T-helper 22 cell (primary cell): ENCODE results near the gene PHKA2.
"Not testable (repeated sequence)": the region's sequence is repeated elsewhere in the genome, so short reads cannot be mapped to it uniquely, and the experiment has no call there.

Experiments
- DNase-seq: peaks from one replicate; pipeline ENCODE4 v3.0.0-alpha.2; 2020; ENCODE audit warnings: low read depth

Gene PHKA2, protein sequence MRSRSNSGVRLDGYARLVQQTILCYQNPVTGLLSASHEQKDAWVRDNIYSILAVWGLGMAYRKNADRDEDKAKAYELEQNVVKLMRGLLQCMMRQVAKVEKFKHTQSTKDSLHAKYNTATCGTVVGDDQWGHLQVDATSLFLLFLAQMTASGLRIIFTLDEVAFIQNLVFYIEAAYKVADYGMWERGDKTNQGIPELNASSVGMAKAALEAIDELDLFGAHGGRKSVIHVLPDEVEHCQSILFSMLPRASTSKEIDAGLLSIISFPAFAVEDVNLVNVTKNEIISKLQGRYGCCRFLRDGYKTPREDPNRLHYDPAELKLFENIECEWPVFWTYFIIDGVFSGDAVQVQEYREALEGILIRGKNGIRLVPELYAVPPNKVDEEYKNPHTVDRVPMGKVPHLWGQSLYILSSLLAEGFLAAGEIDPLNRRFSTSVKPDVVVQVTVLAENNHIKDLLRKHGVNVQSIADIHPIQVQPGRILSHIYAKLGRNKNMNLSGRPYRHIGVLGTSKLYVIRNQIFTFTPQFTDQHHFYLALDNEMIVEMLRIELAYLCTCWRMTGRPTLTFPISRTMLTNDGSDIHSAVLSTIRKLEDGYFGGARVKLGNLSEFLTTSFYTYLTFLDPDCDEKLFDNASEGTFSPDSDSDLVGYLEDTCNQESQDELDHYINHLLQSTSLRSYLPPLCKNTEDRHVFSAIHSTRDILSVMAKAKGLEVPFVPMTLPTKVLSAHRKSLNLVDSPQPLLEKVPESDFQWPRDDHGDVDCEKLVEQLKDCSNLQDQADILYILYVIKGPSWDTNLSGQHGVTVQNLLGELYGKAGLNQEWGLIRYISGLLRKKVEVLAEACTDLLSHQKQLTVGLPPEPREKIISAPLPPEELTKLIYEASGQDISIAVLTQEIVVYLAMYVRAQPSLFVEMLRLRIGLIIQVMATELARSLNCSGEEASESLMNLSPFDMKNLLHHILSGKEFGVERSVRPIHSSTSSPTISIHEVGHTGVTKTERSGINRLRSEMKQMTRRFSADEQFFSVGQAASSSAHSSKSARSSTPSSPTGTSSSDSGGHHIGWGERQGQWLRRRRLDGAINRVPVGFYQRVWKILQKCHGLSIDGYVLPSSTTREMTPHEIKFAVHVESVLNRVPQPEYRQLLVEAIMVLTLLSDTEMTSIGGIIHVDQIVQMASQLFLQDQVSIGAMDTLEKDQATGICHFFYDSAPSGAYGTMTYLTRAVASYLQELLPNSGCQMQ

DNA sequence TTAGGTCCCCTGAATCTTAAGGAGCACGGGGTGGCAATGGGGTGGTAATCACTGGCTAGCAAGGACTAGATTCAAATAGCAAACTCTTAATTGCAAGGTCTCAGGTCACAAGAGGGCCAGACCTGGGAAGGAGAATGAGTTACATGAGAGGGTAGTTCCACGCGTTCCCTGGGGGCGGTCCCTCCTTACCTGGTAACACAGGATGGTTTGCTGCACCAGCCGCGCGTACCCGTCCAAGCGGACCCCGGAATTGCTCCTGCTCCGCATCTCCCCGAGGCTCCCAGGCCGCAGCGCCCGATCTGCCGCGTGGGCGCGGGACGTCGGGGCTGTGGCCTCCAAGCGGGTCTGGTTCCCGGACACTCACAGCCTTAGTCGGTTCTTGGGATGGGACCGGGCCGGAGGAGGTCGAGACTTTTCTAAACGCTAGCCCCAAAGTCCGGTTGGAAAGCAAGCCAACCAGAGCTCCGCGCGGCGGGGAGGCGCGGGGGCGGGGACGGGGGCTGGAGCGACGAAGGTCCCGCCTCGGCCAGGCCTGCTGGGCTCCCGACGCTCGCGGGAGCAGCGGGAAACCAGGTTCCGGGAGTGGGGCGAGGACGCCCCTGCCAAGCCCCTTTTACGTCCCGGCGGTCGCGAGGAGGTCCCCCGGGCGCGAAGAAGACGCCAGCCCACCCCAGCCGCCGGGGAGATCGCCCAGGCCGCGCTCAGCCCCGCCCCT is at the start of gene PHKA2:
Gene PHKA2, minus strand, starts transcription at position 449 of the 715 bp plus-strand sequence. Its CDS starts 182 bp downstream, at position 267.
- DNase-seq = no peak

DNA sequence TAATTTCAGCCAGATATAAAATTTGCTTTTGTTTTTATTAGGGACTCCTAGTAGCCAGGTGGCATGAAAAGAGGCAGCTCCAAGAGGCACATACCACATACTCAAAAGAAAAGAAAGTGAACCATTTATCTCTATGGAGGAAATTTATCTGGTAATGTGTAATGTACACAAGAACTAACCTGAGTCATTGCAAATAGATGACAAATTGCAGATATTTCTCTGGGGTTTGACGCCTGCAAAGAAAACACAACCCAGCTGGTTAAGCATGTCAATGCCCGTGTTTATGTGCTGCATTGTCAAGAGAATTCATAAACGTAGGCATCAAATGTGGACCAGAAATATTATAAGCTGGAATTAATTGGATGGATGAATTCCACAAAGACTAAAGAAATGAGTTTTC is 46.9 kb upstream of the PHKA2 start:
- DNase-seq = no peak

DNA sequence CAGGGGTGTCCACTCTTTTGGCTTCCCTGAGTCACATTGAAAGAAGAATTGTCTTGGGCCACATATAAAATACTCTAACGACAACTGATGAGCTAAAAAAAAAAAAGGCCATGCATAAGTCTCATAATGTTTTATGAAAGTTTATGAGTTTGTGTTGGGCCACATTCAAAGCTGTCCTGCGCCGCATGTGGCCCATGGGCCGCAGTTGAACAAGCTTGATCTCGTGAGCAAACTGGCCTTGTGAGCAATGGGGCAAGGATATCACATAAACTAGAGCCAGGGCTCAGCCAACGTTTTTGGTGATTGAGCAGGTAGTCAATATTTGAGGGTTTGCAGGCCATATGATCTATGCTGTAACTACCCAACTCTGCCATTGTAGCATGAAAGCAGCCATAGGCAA is 44.6 kb upstream of the PHKA2 start:
- DNase-seq = no peak

DNA sequence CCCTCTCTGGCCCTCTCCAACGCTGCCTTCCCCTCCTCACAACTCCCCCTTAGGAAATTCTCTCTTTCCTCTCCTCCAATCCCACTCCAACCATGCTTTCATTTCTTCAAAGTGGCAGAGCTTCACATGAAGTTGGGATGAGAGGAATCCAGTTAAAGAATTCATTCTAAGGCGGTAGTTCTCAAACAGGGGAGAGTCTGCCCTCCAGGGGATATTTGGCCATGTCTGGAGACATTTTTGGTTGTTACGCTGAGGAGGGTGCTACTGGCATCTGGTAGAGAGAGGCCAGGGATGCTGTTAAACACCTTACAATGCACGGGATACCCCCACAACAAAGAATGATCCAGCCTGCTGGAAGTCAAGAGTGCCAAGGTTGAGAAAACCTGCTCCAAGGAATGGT is 40.5 kb upstream of the PHKA2 start:
- no peak for DNase-seq

DNA sequence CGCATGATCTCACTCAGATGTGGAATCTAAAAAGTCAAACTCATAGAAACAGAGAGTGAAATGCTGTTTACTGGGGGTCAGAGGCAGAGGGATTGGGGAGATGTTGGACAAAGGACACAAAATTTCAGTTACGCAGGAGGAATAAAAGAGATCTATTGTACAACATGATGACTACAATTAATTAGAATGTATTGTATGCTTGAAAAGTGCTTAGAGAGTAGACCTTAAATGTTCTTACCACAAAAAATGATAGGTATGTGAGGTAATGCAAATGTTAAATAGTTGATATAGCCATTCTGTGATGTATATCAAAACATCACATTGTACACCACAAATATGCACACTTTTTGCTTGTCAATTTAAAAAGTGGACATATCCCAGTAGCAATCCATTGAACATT is 36.1 kb upstream of the PHKA2 start:
- no peak for DNase-seq

DNA sequence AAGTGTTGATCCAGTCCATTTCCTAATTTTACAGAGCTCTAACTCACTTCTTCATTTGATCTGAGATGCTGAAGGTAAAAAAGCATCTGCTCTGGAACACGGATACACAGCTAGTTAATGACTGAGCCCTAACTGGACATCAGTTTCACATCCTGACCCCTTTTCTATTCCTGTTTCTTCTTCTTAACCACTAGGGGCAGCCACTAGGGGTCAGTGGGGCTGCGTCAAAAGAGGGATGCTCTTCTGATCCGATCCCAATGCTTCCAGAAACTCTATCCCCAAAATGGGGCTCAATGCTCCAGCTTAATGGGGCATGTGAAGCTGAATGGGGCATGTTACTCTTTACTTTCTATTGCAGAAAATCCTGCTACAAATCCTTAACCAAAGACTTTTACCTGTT is 33.4 kb upstream of the PHKA2 start:
- DNase-seq = no peak

DNA sequence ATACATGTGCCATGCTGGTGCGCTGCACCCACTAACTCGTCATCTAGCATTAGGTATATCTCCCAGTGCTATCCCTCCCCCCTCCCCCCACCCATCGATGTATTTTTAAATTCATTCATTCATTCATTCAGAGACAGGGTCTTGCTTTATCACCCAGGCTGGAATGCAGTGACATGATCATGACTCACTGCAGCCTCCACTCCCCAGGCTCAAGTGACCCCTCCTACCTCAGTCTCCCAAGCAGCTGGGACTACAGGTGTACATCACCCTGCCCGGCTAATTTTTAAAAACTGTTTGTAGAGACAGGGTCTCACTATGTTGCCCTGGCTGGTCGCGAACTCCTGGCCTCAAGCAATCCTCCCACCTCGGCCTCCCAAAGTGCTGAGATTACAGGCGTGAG is 32.7 kb upstream of the PHKA2 start:
- DNase-seq = not testable (repeated sequence)

DNA sequence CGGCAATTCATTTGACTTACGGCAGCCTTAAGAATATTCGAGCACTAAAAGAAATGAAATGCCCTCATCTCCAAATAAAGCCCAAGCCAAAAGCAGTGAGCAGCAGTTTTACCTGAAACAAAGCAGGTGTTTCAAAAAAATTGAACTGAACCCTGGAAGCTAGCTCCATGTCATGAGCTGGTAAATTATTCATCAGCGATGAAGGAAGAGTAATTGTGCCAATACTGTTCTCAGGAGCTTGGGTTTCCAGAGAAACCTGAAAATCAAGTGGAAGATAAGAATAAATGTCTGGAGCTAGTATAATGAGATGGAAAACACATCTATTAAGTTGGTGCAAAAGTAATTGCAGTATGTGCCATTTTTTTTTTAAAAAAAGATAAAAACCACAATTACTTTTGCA is 24.0 kb upstream of the PHKA2 start:
- DNase-seq = no peak

DNA sequence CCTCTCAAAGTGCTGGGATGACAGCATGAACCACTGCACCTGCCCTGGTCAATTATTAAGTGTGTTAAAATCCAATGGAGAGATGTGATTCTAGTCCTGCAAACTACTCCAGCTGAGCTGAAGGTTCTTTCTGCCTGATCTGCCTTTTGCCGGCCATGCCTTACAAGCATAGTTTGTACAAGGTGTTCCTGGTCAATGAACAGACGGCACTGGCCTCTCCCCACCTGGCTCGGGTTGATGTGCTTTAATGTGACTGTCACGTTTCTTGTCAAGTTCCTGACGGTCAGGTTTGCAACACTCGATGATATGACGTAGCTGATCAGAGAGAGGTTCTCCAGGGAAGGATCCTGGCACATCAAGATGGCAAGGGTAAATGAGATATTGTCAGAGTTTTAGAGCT is 23.1 kb upstream of the PHKA2 start:
- no peak for DNase-seq

DNA sequence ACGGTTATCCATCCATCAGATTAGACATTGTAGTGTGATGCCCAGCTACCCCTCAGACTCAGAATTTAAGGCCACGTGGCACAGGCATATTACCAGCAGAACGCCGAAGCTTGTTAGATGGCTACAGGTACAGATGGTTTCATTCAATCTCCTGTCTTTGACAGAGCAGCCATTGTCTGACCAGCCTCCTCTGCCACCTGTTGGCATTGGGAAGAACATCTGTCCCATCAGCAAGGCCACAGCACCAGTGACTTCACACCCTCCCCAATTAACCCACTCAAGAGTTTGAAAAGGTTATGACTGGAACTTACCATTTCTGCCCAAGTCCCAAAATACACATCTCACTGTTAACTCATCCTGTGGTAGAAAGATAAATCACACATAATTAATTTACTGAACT is 22.0 kb upstream of the PHKA2 start:
- DNase-seq = no peak

DNA sequence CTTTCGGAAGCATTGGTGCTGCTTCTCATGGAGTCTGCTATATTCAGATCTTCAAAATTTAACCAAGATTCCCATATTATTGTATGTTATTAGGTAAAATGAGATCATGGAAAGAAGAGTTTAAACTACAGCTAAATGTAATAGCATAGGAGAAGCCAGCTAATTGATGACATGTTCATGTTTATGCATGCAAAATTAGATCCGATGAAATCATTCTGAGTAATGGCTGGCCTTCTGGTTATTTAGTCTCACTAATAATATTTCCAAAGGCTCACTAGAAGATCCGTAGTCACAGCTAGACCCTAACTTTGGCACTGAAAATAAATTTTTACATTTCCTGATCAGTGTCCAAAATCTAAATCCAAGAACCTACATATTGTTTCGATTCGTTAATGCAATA is 19.8 kb upstream of the PHKA2 start:
- DNase-seq = no peak

DNA sequence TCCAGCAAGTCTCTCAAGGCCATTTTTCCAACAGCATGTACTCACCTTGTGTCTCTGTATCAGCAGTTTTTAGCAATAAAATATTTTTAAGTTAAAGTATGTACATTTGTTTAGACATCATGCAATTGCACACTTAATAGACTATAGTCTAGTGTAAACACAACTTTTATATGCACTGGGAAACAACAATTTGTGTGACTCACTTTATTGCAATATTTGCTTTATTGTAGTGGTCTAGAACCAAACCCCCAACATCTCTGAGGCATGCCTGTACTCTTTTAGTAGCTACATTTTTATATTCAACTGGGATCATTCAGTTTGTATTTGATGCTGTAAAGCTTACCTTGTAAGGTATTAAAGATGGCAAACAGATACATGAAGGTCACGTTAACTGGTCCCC is 14.7 kb upstream of the PHKA2 start:
- no peak for DNase-seq

DNA sequence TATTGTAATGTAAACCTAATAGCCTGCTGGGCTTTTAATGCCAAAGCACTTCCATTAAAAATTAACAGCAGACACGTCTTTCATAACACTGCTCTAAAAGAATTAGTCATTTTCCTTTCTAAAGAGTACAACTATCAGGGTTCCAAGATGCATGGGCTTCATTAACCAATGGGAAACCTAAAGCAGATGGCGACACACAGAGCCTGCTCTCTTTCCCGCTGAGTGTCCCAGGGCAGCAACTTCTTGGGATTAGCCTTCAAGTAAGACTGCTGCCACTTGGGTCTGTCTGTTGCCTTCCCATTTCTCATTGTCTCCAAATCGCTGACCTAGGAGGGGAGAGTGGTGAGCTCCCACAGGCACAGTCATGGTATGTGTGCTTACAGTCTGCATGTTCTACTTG is 14.0 kb upstream of the PHKA2 start:
- no peak for DNase-seq

DNA sequence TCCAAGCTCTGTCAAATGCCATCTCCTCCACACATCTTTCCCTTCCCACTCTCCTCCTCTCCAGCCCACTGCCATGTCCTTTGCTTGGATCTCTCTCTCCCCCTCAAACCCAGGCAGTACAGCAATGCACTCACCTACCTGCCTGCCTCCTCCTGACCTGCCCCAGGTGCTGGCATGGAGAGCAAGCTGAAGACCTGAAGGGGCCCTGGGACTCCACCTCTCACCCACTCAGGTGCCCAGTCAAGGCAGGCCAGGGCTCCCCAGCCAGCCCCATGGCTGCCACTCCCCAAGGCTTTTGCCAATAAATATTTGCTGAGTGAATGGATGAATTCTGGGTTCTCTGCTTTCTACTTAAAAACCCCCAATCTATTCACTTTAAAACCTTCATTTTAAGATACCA is 12.6 kb upstream of the PHKA2 start:
- DNase-seq = no peak

DNA sequence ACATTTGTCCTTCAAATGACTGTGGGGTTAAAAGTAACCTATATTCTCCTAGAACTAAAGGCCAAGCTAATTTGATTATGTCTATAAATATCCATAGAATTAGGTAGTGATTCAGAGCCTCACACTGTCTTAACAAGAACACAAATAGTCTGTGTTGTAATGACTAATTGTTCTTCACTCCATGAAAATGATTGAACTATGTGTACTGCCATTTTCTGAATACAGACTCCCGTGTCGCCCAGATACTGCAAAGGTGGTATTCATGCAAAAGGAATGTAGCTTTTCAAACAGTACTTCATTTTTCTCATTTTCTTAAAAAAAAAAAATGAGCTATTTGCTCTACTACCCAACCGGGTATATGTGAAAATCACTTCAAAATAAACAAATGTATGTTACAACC is 11.3 kb upstream of the PHKA2 start:
- no peak for DNase-seq

DNA sequence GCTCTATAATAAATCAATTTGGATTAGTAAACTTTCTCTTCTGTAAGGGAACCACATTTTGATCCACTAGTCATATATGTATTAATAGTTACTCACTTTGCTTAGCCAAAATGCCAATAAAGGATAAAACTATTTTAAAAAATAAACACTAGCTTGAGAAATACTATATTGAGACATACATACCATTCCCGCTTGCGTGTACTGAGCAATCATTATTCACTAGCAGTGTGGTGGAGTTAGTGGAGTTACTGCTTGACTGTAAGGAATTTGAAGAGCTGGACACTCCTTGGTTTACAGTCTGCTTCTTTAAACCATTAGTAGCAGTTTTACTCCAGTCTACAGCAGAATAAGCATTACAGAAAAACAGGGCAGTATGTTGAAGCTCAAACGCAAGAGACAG is 10.8 kb upstream of the PHKA2 start:
- no peak for DNase-seq

DNA sequence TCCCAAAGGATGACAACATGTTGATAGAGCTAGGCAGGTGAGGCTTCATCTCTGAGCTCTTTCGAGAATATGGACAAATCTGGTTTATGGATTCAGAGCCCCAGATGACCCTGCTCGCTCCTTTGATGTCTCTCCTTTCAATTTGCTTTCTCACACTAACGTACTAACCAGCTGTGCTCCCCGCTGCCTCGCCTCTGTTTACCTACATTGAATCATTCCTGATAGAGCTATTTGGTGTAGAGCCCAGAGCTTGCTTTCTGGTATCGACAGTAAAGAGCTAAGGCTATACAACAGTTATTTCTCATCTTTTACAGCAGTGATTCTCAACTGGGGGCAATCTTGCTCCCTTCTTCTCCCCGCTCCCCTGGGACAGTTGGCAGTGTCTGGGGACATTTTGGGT is 8.9 kb upstream of the PHKA2 start:
- no peak for DNase-seq

DNA sequence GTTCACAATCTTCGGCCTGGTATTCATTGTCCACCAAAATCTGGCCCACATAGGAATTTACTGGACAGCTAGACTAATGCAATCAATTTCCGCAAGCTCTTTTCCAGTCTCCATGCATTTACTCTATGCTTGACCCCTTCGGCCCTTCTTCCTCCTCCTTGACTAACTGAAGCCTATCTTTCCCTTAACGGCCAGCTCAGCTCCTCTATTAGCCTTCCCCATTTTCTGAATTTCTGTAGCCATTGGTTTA is 1.2 kb upstream of the PHKA2 start:
- no peak for DNase-seq

DNA sequence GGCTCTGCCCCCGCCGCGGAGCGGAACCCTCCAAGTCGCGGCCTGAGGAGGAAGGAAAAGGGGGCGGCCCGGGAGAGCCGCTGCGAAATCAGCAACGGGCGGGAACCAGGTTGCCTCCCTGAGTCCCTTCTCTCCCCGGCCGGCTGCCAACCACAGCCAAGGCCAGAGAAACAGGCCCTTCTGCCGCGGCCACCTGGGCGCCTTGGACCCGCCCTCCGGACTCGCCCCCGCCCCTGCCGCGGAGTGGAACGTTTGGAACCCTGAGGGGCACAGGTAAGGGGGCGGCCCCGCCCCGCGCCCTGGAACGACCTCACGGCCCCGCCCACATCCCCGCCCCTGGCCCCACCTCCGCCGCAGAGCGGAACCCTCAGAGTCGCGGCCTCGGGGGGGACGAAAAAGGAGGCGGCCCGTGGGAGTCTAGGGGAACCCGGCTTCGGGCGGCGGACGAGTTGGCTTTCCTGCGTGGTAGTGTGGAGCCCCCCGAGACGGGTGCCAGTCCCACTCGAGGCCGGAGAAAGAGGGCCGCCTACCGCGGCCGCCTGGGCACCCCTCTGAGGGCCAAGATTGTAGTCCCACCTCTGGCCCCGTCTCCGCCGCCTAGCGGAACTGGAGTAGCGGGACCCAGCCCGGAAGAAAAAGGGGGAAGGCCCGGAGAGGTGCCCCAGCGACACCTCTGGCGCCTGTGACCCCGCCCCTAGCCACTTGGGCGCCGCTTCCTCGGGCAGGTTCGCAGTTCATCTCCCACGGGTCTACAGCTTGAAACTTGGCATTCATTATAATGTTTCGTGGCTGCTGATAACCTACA is 669 bp upstream of the PHKA2 start:
- DNase-seq = peak; percentile 73

DNA sequence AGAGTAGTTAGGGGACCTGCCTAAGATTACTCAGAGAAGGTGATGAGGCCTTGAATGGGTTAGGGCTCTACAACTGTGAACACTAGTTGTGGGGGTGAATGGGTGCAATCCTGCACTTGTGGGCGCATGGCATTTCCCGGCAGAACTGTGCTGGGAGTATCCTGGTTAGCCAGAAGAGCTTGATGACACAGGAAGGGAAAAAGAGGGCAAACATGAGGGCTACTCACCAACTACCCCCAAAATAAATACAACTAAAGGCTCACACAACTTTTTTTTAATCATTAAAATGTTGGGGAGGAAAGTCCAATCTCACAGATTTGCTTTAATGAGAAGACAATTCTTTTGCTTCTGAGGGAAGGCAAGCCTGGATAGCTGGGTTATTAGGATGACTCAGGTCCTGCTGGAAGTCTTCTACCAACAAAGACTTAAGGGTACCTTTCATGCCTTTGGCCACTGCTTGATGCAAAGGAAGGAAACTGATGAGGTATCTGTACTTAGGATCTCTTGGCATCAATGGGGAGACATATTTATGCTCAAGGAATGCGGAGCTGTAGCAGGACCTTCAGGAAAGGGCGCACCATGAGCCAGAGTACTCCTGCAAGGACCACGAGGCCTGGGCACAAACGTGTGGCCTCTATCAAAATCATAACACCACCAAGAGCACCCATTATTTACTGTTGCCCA is 2.6 kb downstream of the PHKA2 start:
- no peak for DNase-seq

DNA sequence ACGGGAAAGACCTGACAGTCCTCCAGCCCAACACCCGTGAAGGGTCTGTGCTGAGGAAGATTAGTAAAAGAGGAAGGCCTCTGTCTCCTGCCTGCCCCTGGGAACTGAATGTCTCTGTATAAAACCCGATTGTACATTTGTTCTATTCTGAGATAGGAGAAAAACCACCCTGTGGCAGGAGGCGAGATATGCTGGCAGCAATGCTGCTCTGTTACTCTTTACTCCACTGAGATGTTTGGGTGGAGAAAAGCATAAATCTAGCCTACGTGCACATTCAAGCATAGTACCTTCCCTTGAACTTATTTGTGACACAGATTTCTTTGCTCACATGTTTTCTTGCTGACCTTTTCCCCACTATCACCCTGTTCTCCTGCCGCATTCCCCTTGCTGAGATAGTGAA is 3.7 kb downstream of the PHKA2 start:
- not testable (repeated sequence) for DNase-seq
